Measurements from ENCODE around the gene KLHL26. TPM values are rescaled to one million over a fixed set of nuclear protein-coding genes. Genes with fewer than 3 reads are reported as not detected.

The KLHL26 gene
- total and polyA plus RNA-seq, 9 of the 15 experiments (the other 6 are each of a cell fraction or from before 2014, with no cell fraction given): 0.13 to 13.3 (median 1.4) TPM

DNA sequence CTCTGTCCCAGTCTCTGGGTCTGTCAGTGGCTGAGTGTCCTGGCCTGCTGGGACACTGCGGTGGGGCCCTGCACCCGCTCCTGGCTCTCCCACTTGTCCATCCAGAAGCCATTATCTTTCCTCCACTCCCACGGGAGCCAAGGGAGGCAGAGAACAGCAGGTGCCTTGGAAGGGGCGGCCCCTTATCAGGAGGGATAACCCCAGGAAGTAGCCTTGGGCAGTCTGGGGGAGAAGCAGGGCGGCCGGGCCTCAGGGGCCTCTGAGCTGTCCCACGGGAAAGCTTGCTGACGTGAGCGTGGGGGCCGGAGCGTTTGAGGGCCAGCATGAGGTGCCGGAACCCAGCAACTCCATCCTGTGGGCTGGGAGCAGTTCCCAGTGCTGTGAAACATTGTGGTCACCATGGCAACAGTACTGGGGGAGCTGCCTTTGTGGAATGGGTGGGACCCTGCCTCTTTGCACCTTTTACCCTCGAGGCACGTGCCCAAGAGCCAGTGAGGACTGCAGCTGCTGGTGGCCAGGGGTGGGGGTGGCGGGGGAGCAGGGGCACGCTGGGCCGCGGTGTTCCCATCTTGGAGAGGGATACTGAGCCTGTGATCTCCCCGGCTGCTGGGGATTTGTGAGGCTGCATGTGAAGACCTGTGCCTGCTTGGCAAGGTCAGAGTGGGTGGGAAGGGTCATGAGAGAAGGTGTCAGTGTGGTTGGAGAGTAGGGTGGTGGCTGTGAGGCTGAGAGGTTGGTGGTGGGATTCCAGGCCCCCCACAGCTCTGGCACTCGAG is 20.9 kb downstream of the KLHL26 start (continued):
- TF ChIP-seq RFX1 (IDR thresholded peaks at IDR 0.05) (peak; percentile 90), SPI1 (IDR thresholded peaks at IDR 0.05; ENCODE audit: borderline replicate concordance, low read depth, low read length) (no peak), ZFX (CRISPR knock-in tag; IDR thresholded peaks at IDR 0.05) (no peak), RBM17 (IDR thresholded peaks at IDR 0.05; ENCODE audit: borderline replicate concordance, low read depth, low read length) (no peak), ZNF134 (CRISPR knock-in tag; conservative IDR thresholded peaks at IDR 0.05) (peak; percentile 70), DIDO1 (tag; IDR thresholded peaks at IDR 0.05; ENCODE audit: low read depth) (no peak), BDP1 (IDR thresholded peaks at IDR 0.05; ENCODE audit: insufficient read depth, insufficient read length) (no peak), BHLHE40 (IDR thresholded peaks at IDR 0.05; ENCODE audit: low read length) (peak; percentile 47; the same call in 1 of the 2 replicates), RCOR1 (IDR thresholded peaks at IDR 0.05; ENCODE audit: borderline replicate concordance in 1 of 2, low read depth in 2 of 2, low read length in 2 of 2) (peak in 1 of 2 experiments; percentile 6; a peak in 1 of 4 replicates), TAF7 (tag; IDR thresholded peaks at IDR 0.05) (no peak)
- TF ChIP-seq, protein P1, sequence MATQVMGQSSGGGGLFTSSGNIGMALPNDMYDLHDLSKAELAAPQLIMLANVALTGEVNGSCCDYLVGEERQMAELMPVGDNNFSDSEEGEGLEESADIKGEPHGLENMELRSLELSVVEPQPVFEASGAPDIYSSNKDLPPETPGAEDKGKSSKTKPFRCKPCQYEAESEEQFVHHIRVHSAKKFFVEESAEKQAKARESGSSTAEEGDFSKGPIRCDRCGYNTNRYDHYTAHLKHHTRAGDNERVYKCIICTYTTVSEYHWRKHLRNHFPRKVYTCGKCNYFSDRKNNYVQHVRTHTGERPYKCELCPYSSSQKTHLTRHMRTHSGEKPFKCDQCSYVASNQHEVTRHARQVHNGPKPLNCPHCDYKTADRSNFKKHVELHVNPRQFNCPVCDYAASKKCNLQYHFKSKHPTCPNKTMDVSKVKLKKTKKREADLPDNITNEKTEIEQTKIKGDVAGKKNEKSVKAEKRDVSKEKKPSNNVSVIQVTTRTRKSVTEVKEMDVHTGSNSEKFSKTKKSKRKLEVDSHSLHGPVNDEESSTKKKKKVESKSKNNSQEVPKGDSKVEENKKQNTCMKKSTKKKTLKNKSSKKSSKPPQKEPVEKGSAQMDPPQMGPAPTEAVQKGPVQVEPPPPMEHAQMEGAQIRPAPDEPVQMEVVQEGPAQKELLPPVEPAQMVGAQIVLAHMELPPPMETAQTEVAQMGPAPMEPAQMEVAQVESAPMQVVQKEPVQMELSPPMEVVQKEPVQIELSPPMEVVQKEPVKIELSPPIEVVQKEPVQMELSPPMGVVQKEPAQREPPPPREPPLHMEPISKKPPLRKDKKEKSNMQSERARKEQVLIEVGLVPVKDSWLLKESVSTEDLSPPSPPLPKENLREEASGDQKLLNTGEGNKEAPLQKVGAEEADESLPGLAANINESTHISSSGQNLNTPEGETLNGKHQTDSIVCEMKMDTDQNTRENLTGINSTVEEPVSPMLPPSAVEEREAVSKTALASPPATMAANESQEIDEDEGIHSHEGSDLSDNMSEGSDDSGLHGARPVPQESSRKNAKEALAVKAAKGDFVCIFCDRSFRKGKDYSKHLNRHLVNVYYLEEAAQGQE (IDR thresholded peaks at IDR 0.05; ENCODE audit: borderline replicate concordance): no peak
- TF ChIP-seq, protein P1 (CRISPR knock-in tag; IDR thresholded peaks at IDR 0.05; ENCODE audit: low read depth): no peak
- TF ChIP-seq, protein P2, sequence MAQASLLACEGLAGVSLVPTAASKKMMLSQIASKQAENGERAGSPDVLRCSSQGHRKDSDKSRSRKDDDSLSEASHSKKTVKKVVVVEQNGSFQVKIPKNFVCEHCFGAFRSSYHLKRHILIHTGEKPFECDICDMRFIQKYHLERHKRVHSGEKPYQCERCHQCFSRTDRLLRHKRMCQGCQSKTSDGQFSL (CRISPR knock-in tag; IDR thresholded peaks at IDR 0.05): no peak
- TF ChIP-seq, protein P2 (tag; IDR thresholded peaks at IDR 0.05): no peak
- TF ChIP-seq, protein P3, sequence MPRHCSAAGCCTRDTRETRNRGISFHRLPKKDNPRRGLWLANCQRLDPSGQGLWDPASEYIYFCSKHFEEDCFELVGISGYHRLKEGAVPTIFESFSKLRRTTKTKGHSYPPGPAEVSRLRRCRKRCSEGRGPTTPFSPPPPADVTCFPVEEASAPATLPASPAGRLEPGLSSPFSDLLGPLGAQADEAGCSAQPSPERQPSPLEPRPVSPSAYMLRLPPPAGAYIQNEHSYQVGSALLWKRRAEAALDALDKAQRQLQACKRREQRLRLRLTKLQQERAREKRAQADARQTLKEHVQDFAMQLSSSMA (CRISPR knock-in tag; IDR thresholded peaks at IDR 0.05): no peak
- TF ChIP-seq, protein P4, sequence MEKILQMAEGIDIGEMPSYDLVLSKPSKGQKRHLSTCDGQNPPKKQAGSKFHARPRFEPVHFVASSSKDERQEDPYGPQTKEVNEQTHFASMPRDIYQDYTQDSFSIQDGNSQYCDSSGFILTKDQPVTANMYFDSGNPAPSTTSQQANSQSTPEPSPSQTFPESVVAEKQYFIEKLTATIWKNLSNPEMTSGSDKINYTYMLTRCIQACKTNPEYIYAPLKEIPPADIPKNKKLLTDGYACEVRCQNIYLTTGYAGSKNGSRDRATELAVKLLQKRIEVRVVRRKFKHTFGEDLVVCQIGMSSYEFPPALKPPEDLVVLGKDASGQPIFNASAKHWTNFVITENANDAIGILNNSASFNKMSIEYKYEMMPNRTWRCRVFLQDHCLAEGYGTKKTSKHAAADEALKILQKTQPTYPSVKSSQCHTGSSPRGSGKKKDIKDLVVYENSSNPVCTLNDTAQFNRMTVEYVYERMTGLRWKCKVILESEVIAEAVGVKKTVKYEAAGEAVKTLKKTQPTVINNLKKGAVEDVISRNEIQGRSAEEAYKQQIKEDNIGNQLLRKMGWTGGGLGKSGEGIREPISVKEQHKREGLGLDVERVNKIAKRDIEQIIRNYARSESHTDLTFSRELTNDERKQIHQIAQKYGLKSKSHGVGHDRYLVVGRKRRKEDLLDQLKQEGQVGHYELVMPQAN (IDR thresholded peaks at IDR 0.05; ENCODE audit: borderline replicate concordance): no peak
